ENCODE measurements around the gene PSAPL1. TPM values are rescaled to one million over a fixed set of nuclear protein-coding genes. Genes with fewer than 3 reads are reported as not detected.

PSAPL1 gene
- total and polyA plus RNA-seq, 2 experiments from 2014 or later = not detected

DNA sequence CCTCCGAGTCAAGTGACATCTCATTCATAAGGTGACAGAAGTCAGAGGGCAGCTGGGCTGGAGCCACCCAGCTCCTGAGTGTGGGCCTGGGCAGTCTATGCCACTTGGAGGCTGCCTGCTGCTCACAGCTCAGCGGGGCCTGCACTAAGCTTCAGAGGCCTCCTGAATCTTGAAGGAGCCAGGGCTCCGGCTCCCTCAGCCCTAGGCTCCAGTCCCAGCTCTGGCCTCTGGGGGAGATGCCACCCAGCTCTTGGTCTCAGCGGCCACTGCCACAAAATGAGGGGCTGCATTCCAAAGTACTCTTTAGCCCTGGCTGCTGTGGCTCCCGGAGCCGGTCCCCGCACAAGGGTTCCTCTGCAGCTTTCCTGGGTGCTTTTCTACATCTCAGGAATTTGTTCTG lies 32.7 kb upstream of the PSAPL1 start:
- H3K27ac ChIP-seq = no peak overlapping the region
- H3K9me3 ChIP-seq (ENCODE audit: low read depth) = no peaks in the 10 kb centered on the region
- no peak for TF ChIP-seq EZH2phosphoT487 (IDR thresholded peaks at IDR 0.05; ENCODE audit: insufficient read depth, low read depth)
- no peak for TF ChIP-seq EZH2 (IDR thresholded peaks at IDR 0.05; ENCODE audit: insufficient read depth, poor library complexity, severe bottlenecking)
- in situ Hi-C loops (cut with MboI) = no loop called here
- 66 to 78% methylated on average over 6 to 7 of the region's 7 CpGs for WGBS, 2 experiments (ENCODE audit: low coverage in 1 of 2, low lambda C conversion rate in 2 of 2, missing lambda C conversion rate in 2 of 2)
- no peaks in the 10 kb centered on the region for H3K4me1 ChIP-seq (ENCODE audit: insufficient read depth)
- H3K9ac ChIP-seq = no peak overlapping the region
- H4K20me1 ChIP-seq (ENCODE audit: insufficient read depth) = no peaks in the 10 kb centered on the region
- H3K4me2 ChIP-seq (ENCODE audit: unreplicated experiment) = no peak overlapping the region
- no peak for DNase-seq
- H3K79me2 ChIP-seq (ENCODE audit: insufficient read depth) = no peaks in the 10 kb centered on the region
- no peaks in the 10 kb centered on the region for H3K9me2 ChIP-seq (ENCODE audit: insufficient read depth)
- no peak overlapping the region for H2AFZ ChIP-seq
- peaks cover 9% of the 10 kb centered on the region; the same call in 1 of the 2 replicates for H3K27me3 ChIP-seq (replicated peaks; ENCODE audit: insufficient read depth)
- no peaks in the 10 kb centered on the region for H3F3A ChIP-seq (ENCODE audit: insufficient read depth)
- no peaks in the 10 kb centered on the region for H3K36me3 ChIP-seq (ENCODE audit: low read depth)
- no peak overlapping the region for H3K4me3 ChIP-seq

DNA sequence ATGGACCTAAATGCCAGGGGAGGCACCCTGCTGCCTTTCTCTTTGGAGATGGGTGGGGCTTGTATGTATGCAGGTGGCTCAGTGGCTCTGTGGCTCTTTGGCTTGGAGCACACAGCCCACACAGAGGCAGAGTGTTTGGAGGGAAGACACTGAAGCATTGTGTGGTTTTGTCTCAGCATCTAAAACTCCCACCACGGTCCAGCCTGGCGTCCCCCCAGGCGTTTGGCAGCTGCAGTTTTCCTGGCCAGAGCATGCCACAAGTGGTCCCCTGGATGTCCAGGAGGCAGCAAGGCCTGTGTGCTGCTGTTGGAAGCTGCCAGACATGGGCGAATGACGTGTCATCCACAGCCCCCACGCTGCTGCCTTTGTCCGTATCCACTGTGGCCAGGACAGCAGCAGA lies 32.2 kb upstream of the PSAPL1 start:
- Histone ChIP-seq H3K9me2 (ENCODE audit: insufficient read depth) (no peaks in the 10 kb centered on the region), H3K79me2 (ENCODE audit: insufficient read depth) (no peaks in the 10 kb centered on the region), H3K9ac (no peak overlapping the region), H3K4me2 (ENCODE audit: unreplicated experiment) (no peak overlapping the region), H3K4me3 (no peak overlapping the region), H3F3A (ENCODE audit: insufficient read depth) (no peaks in the 10 kb centered on the region), H3K36me3 (ENCODE audit: low read depth) (no peaks in the 10 kb centered on the region), H2AFZ (no peak overlapping the region), H3K27ac (no peak overlapping the region), H4K20me1 (ENCODE audit: insufficient read depth) (no peaks in the 10 kb centered on the region), H3K27me3 (replicated peaks; ENCODE audit: insufficient read depth) (peaks cover 9% of the 10 kb centered on the region; the same call in 1 of the 2 replicates), H3K9me3 (ENCODE audit: low read depth) (no peaks in the 10 kb centered on the region), H3K4me1 (ENCODE audit: insufficient read depth) (no peaks in the 10 kb centered on the region)
- no peak for DNase-seq
- 46 to 51% methylated on average over 7 of the region's 7 CpGs for WGBS, 2 experiments (ENCODE audit: low coverage in 1 of 2, low lambda C conversion rate in 2 of 2, missing lambda C conversion rate in 2 of 2)
- TF ChIP-seq EZH2 (IDR thresholded peaks at IDR 0.05; ENCODE audit: insufficient read depth, poor library complexity, severe bottlenecking) (no peak), EZH2phosphoT487 (IDR thresholded peaks at IDR 0.05; ENCODE audit: insufficient read depth, low read depth) (no peak)
- in situ Hi-C loops (cut with MboI) = no loop called here

DNA sequence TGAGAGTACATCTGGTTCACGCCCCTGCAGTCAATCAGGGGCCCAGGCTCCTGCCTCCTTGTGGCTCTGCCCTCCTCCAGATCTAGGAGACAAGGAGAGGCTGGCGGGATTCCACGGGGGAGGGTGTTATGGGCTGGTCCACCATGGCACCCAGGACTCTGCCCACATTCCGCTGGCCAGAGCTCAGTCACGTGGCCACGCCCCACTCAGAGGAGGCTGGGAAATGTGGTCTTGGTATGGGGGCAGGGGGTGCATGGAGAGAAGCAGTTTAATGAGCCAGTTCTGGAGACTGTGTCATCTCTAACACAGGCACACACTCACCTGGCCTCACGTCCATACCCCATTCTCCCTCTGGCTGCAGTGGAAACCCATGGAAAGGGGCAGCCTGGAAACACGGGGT lies 31.5 kb upstream of the PSAPL1 start:
- Histone ChIP-seq H3K9me2 (ENCODE audit: insufficient read depth) (no peaks in the 10 kb centered on the region), H3K4me1 (ENCODE audit: insufficient read depth) (no peaks in the 10 kb centered on the region), H3K27me3 (replicated peaks; ENCODE audit: insufficient read depth) (peaks cover 9% of the 10 kb centered on the region; the same call in 1 of the 2 replicates), H3K9ac (no peak overlapping the region), H3K4me3 (no peak overlapping the region), H3K79me2 (ENCODE audit: insufficient read depth) (no peaks in the 10 kb centered on the region), H3F3A (ENCODE audit: insufficient read depth) (no peaks in the 10 kb centered on the region), H3K4me2 (ENCODE audit: unreplicated experiment) (no peak overlapping the region), H2AFZ (no peak overlapping the region), H3K36me3 (ENCODE audit: low read depth) (no peaks in the 10 kb centered on the region), H4K20me1 (ENCODE audit: insufficient read depth) (no peaks in the 10 kb centered on the region), H3K27ac (no peak overlapping the region), H3K9me3 (ENCODE audit: low read depth) (no peaks in the 10 kb centered on the region)
- 38 to 42% methylated on average over 8 of the region's 8 CpGs for WGBS, 2 experiments (ENCODE audit: low coverage in 1 of 2, low lambda C conversion rate in 2 of 2, missing lambda C conversion rate in 2 of 2)
- TF ChIP-seq EZH2phosphoT487 (IDR thresholded peaks at IDR 0.05; ENCODE audit: insufficient read depth, low read depth) (no peak), EZH2 (IDR thresholded peaks at IDR 0.05; ENCODE audit: insufficient read depth, poor library complexity, severe bottlenecking) (no peak)
- in situ Hi-C loops (cut with MboI) = no loop called here
- no peak for DNase-seq

DNA sequence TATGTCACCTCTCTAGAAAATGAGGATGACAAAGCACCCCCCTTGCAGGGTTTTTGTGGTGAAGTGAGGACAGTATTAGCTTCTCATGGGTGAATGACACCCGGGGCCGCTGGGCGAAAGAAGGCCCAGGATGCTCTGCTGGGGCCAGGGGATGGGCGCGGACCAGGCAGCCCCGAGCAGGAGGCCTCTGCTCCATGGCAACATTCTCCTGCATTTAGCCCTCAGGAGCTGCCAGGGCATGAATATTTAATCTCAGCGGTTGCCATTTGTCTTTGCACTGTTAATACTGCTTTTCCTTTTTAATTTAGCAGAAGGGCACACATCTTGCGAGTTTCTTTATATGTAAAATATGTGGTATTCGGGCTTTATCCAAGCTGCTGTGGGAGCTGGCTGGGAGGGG lies 30.3 kb upstream of the PSAPL1 start:
- Histone ChIP-seq H2AFZ (no peak overlapping the region), H3K4me3 (no peak overlapping the region), H3K4me2 (ENCODE audit: unreplicated experiment) (no peak overlapping the region), H3F3A (ENCODE audit: insufficient read depth) (no peaks in the 10 kb centered on the region), H3K27ac (no peak overlapping the region), H3K36me3 (ENCODE audit: low read depth) (no peaks in the 10 kb centered on the region), H3K9ac (no peak overlapping the region), H4K20me1 (ENCODE audit: insufficient read depth) (no peaks in the 10 kb centered on the region), H3K9me3 (ENCODE audit: low read depth) (no peaks in the 10 kb centered on the region), H3K79me2 (ENCODE audit: insufficient read depth) (no peaks in the 10 kb centered on the region), H3K4me1 (ENCODE audit: insufficient read depth) (no peaks in the 10 kb centered on the region), H3K9me2 (ENCODE audit: insufficient read depth) (no peaks in the 10 kb centered on the region), H3K27me3 (replicated peaks; ENCODE audit: insufficient read depth) (peaks cover 9% of the 10 kb centered on the region; the same call in 1 of the 2 replicates)
- TF ChIP-seq EZH2phosphoT487 (IDR thresholded peaks at IDR 0.05; ENCODE audit: insufficient read depth, low read depth) (no peak), EZH2 (IDR thresholded peaks at IDR 0.05; ENCODE audit: insufficient read depth, poor library complexity, severe bottlenecking) (no peak)
- in situ Hi-C loops (cut with MboI) = no loop called here
- DNase-seq = no peak
- WGBS, 2 experiments (ENCODE audit: low coverage in 1 of 2, low lambda C conversion rate in 2 of 2, missing lambda C conversion rate in 2 of 2) = 72 to 78% methylated on average over 8 to 9 of the region's 9 CpGs

DNA sequence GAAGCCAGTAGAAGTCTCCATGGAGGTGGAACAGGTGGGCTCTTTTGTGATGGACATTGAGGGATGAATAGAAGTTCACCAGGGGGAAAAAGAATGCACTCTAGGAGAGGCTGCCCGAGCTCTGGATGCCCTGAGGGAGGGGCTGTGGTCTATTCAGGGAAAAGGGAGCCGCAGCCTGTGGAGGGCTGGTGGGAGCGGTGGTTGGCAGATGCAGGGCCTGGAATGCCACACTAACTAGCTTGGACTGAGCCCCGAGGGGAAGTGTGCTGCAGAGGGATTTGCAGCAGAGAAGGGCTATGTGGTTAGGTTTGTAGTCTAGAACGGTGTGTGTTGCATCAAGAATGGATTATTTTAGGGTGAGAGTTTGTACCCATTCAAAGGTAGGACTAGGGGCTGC lies 29.5 kb upstream of the PSAPL1 start:
- Histone ChIP-seq H4K20me1 (ENCODE audit: insufficient read depth) (no peaks in the 10 kb centered on the region), H3K9ac (no peak overlapping the region), H3K36me3 (ENCODE audit: low read depth) (no peaks in the 10 kb centered on the region), H3K4me1 (ENCODE audit: insufficient read depth) (no peaks in the 10 kb centered on the region), H3K27ac (no peak overlapping the region), H3K9me3 (ENCODE audit: low read depth) (no peaks in the 10 kb centered on the region), H3K4me2 (ENCODE audit: unreplicated experiment) (no peak overlapping the region), H3K79me2 (ENCODE audit: insufficient read depth) (no peaks in the 10 kb centered on the region), H3F3A (ENCODE audit: insufficient read depth) (no peaks in the 10 kb centered on the region), H3K9me2 (ENCODE audit: insufficient read depth) (no peaks in the 10 kb centered on the region), H3K4me3 (no peak overlapping the region), H3K27me3 (replicated peaks; ENCODE audit: insufficient read depth) (peaks cover 3% of the 10 kb centered on the region; the same call in 1 of the 2 replicates), H2AFZ (no peak overlapping the region)
- 47 to 63% methylated on average over 5 of the region's 5 CpGs for WGBS, 2 experiments (ENCODE audit: low coverage in 1 of 2, low lambda C conversion rate in 2 of 2, missing lambda C conversion rate in 2 of 2)
- TF ChIP-seq EZH2phosphoT487 (IDR thresholded peaks at IDR 0.05; ENCODE audit: insufficient read depth, low read depth) (no peak), EZH2 (IDR thresholded peaks at IDR 0.05; ENCODE audit: insufficient read depth, poor library complexity, severe bottlenecking) (no peak)
- in situ Hi-C loops (cut with MboI) = no loop called here
- no peak for DNase-seq
